ENCODE data around the gene CALML6.

Gene CALML6

DNA sequence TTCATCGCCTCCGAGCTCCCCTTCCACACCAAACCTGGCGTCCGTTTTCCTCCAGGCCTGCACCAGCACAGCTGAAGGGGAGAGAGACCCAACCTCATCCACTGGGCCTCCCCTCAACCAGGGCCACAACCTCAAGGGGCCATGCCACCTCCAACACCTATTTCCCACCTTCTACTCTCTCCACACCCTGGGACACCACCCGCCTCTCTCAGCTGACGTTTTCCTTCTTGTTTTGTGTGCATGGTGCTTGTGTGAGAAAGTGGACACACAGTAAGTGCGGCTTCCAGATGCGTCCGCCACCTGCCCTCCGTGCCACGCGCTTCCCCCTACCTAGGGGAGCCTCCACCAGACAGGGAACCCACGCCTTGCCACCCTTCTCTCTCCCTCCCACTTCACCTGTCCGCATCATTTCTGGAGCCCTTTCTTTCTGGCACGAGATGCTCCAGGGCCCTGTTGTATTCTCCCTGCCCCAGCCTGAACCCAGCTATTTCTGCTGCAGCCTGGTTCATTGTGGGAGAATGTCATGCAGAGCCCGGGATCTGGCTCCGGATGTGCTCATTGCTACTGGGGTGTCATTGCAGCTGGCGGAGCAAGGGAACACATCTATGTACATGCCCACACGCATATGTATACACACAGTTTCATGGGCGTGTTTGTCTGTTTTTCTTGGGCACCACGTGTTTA is 22.8 kb upstream of the CALML6 start:
- H3K4me3 ChIP-seq (replicated peaks; ENCODE audit: low read depth, low read length), result peak overlapping the region; percentile 64
- DNase-seq (ENCODE audit: low read depth), result no peak
- TF ChIP-seq CTCF (IDR thresholded peaks at IDR 0.05; ENCODE audit: low read length, missing control alignments), result no peak

GRCh38 chr1:1892763-1893120 is 22.3 kb upstream of the CALML6 start:
- TF ChIP-seq CTCF (IDR thresholded peaks at IDR 0.05; ENCODE audit: low read length, missing control alignments), result no peak

GRCh38 chr1:1893291-1893985 is 21.6 kb upstream of the CALML6 start:
- no peak for DNase-seq (ENCODE audit: low read depth)

More at GRCh38 chr1:1892763-1893120, 22.3 kb upstream of the CALML6 start:
- no peak for DNase-seq (ENCODE audit: low read depth)
- no peak overlapping the region for H3K4me3 ChIP-seq (replicated peaks; ENCODE audit: low read depth, low read length)

GRCh38 chr1:1893997-1894353 is 21.1 kb upstream of the CALML6 start:
- TF ChIP-seq CTCF (IDR thresholded peaks at IDR 0.05; ENCODE audit: low read length, missing control alignments), result no peak
- no peak for DNase-seq (ENCODE audit: low read depth)
- no peak overlapping the region for H3K4me3 ChIP-seq (replicated peaks; ENCODE audit: low read depth, low read length)

More at GRCh38 chr1:1893291-1893985, 21.6 kb upstream of the CALML6 start:
- H3K4me3 ChIP-seq (replicated peaks; ENCODE audit: low read depth, low read length), result no peak overlapping the region
- no peak for TF ChIP-seq CTCF (IDR thresholded peaks at IDR 0.05; ENCODE audit: low read length, missing control alignments)

- DNase-seq (ENCODE audit: low read depth), result no peak
- H3K4me3 ChIP-seq (replicated peaks; ENCODE audit: low read depth, low read length), result no peak overlapping the region
- no peak for TF ChIP-seq CTCF (IDR thresholded peaks at IDR 0.05; ENCODE audit: low read length, missing control alignments)
Observed at GRCh38 chr1:1894354-1895059, 20.6 kb upstream of the CALML6 start.

- TF ChIP-seq CTCF (IDR thresholded peaks at IDR 0.05; ENCODE audit: low read length, missing control alignments), result no peak
Observed at GRCh38 chr1:1895060-1895418, 20.0 kb upstream of the CALML6 start.

More at GRCh38 chr1:1895060-1895418, 20.0 kb upstream of the CALML6 start:
- no peak for DNase-seq (ENCODE audit: low read depth)
- no peak overlapping the region for H3K4me3 ChIP-seq (replicated peaks; ENCODE audit: low read depth, low read length)

Measured in fibroblast of pulmonary artery (primary cell).